Islet of Langerhans (tissue), 1 donor: ENCODE data around the gene APOE.
"Not testable (repeated sequence)": the region's sequence is repeated elsewhere in the genome, so short reads cannot be mapped to it uniquely, and the experiment has no call there.

Experiments
- FAIRE-seq: peaks from one replicate; lab custom pipeline; 2011; peaks lifted over from hg19 to GRCh38; lab: Jason Lieb, UNC

APOE gene

DNA sequence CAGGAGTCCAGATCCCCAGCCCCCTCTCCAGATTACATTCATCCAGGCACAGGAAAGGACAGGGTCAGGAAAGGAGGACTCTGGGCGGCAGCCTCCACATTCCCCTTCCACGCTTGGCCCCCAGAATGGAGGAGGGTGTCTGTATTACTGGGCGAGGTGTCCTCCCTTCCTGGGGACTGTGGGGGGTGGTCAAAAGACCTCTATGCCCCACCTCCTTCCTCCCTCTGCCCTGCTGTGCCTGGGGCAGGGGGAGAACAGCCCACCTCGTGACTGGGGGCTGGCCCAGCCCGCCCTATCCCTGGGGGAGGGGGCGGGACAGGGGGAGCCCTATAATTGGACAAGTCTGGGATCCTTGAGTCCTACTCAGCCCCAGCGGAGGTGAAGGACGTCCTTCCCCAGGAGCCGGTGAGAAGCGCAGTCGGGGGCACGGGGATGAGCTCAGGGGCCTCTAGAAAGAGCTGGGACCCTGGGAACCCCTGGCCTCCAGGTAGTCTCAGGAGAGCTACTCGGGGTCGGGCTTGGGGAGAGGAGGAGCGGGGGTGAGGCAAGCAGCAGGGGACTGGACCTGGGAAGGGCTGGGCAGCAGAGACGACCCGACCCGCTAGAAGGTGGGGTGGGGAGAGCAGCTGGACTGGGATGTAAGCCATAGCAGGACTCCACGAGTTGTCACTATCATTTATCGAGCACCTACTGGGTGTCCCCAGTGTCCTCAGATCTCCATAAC is at the start of gene APOE:
Gene APOE, plus strand, starts transcription at position 360 of the 724 bp plus-strand sequence. CDS start 829 bp downstream, outside the sequence.
- no peak for FAIRE-seq

- FAIRE-seq: no peak
Measured at GRCh38 chr19:44856421-44857083, 49.0 kb upstream of the APOE start.

- no peak for FAIRE-seq
Measured at GRCh38 chr19:44857837-44858236, 47.8 kb upstream of the APOE start.

- not testable (repeated sequence) for FAIRE-seq
Measured at GRCh38 chr19:44861576-44861975, 44.0 kb upstream of the APOE start.

DNA sequence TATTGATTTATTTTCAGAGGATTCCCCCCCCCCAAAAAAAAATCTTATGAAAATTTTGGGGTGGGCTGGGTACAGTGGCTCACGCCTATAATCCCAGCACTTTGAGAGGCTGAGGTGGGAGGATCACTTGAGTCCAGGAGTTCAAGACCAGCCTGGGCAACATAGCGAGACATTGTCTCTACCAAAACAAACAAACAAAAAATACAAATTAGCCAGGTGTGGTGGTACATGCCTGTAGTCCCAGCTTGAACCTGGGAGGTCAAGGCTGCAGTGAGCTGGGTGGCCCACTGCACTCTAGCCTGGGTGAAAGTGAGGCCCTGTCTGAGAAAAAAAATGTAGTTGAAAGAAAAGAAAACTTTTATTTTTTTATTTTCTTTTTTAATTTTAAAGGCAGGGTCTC is 41.6 kb upstream of the APOE start:
- FAIRE-seq: no peak

DNA sequence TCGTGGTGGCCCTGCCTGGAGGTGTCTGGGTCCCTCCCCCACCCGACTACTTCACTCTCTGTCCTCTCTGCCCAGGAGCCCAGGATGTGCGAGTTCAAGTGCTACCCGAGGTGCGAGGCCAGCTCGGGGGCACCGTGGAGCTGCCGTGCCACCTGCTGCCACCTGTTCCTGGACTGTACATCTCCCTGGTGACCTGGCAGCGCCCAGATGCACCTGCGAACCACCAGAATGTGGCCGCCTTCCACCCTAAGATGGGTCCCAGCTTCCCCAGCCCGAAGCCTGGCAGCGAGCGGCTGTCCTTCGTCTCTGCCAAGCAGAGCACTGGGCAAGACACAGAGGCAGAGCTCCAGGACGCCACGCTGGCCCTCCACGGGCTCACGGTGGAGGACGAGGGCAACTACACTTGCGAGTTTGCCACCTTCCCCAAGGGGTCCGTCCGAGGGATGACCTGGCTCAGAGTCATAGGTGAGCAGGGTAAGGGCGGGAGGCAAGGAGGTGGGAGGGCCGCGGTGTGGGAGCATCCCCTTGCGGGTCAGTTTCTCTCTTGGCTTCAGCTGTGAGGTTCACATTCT is 40.3 kb upstream of the APOE start:
- FAIRE-seq: no peak

DNA sequence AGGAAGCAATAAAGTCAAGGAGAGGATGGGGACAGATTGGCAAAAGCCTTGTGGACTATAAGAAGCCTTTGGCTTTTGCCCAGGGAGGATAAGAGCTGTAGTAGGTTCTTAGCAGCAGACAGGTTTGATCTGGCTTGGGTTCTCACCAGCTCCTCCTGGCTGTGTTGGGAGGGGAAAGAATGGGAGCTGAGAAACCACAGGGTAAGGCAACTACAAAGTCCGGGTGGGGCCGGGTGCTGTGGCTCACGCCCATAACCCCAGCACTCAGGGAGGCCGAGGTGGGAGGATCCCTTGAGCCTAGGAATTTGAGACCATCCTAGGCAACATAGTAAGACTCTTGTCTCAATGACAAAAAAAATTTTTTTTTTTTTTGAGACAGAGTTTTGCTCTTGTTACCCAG is 38.9 kb upstream of the APOE start:
- FAIRE-seq: no peak

DNA sequence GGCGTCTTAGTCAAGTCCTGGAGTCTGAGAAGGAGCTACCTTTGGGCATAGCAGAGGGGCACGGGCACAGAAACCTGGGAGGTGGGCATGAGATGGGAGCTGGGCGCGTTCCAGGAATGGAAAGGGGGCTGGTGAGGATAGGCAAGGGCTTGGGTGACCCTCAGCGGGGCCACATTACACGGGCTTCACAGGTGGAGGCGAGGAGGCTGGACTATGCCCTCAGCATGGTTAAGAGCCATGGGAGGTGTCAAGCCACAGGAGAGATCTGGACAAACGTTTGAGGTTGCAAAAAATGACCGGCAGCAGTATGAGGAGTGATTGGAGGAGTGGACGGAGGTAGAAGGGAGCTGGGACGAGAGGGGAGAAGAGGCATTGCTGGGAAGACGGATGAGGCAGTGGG is 38.0 kb upstream of the APOE start:
- no peak for FAIRE-seq

- no peak for FAIRE-seq
Measured at GRCh38 chr19:44869733-44870470, 35.7 kb upstream of the APOE start.

GRCh38 chr19:44871809-44872208 is 33.8 kb upstream of the APOE start:
- no peak for FAIRE-seq

DNA sequence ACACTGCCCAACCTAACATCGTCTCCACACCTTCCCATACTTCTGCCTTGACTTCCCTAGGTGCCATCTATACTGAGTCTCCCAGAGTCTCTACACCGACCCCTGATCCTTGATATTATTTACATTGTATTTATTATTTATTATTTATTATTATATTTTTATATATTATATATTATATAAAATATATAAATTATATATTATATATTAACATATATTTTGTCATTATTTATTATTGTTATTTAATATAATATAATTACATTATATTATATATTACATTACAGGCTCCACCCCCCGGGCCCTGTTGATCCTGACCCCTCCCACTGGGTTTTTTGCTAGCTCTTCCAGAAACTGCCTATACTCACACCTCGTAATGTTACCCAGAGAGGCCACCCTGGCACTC is 32.9 kb upstream of the APOE start:
- FAIRE-seq: no peak

DNA sequence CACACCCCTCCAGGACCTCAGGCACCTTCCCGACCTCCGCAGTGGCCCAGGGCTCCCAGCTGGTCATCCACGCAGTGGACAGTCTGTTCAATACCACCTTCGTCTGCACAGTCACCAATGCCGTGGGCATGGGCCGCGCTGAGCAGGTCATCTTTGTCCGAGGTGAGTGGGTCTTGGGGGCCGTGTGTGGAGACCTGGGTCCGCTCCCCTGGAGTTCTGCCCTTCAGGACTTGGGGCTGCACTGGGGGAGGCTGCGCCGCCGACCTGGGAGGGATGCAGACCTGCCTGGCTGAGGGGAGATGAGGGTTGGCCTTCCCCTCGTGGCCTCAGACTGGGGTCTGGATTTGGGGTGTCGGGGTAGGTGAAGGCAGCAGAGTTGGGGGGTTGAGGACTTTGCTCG is 31.3 kb upstream of the APOE start:
- no peak for FAIRE-seq

- no peak for FAIRE-seq
Measured at GRCh38 chr19:44875666-44876451, 29.7 kb upstream of the APOE start.

GRCh38 chr19:44876930-44877535 is 28.6 kb upstream of the APOE start:
- FAIRE-seq: no peak

DNA sequence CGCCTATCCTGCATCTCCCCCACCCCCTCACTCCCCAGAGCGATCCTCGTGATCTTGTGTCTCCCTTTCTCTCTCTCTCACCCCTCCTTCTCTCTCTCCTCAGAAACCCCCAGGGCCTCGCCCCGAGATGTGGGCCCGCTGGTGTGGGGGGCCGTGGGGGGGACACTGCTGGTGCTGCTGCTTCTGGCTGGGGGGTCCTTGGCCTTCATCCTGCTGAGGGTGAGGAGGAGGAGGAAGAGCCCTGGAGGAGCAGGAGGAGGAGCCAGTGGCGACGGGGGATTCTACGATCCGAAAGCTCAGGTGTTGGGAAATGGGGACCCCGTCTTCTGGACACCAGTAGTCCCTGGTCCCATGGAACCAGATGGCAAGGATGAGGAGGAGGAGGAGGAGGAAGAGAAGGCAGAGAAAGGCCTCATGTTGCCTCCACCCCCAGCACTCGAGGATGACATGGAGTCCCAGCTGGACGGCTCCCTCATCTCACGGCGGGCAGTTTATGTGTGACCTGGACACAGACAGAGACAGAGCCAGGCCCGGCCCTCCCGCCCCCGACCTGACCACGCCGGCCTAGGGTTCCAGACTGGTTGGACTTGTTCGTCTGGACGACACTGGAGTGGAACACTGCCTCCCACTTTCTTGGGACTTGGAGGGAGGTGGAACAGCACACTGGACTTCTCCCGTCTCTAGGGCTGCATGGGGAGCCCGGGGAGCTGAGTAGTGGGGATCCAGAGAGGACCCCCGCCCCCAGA is 27.3 kb upstream of the APOE start:
- no peak for FAIRE-seq

- FAIRE-seq: no peak
Measured at GRCh38 chr19:44879309-44880065, 26.1 kb upstream of the APOE start.

DNA sequence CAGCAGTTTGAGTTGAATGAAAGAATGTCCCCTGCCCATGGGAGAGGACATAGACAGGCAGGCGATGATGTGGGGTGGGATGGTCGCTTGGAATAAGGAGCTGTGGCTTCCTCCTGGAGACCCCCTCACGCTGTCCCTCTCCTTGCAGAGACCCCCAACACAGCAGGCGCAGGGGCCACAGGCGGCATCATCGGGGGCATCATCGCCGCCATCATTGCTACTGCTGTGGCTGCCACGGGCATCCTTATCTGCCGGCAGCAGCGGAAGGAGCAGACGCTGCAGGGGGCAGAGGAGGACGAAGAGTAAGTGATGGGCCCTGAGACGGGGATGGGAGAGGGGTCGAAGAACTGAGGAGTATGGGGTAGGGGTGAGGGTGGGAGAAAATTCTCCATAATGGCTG is 23.5 kb upstream of the APOE start:
- FAIRE-seq: no peak

- FAIRE-seq: not testable (repeated sequence)
Measured at GRCh38 chr19:44882619-44883397, 22.8 kb upstream of the APOE start.

- FAIRE-seq: no peak
Measured at GRCh38 chr19:44883922-44884321, 21.7 kb upstream of the APOE start.
